HG02870 (cell line): ENCODE measurements around the gene C12orf60.

Source experiments
- ATAC-seq: cut with Tn5 transposase; IDR thresholded peaks from one replicate; pipeline ENCODE4 v1.9.1; 2021; ENCODE audit warnings: mild to moderate bottlenecking, moderate library complexity; ENCODE audit not compliant: unreplicated experiment

C12orf60 gene

DNA sequence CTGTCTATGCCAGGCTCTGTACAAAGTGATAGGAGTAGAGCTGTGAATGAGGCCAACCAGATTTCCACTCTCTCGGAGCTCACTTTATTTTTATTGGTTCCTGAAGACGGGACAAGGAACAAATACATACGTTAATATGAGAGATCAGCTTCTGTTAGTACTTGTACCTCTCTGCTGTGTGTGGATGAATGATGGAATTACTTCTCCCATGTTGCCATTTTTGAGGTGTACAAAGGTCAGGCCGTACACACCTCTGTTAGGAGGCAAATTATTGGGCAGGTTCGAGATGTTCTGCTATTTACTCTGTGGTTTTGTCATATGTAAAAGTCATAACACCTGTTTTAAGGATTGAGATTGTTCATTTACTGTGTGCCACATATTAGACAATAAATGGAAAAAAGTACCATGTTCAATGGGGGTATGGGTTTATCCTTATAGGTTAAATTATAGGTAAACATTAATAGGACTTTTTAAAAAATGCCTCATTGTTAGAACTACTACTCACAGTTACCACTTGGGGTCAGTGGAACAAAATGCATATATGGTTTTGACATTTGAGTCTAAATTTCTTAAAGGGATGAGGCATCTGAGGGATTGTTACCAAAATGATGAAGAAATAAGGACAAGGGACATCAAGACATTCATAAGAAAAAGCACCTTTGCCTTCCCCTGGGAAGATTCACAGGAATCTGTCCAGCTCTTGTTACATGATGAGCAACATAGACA lies 27.1 kb upstream of the C12orf60 start:
- no peak for ATAC-seq

DNA sequence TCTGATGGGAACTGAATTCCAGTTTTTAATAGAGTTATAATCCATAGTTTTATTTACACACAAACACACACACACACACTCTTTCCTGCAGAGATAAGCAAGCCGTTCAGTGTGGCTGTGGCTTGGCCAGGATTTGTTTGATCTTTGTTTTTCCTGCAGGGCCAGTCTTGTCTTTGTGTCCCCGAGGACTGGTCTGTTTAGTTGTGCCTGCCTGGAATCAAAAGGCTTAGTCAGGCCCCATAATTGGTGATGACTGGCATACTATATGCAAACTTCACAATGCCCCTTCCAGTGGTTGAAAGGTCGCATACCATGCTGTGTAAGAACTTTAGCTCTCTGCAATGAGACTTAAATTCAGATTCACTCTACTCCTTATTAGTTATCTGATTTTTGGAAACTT lies 26.2 kb upstream of the C12orf60 start:
- no peak for ATAC-seq

- ATAC-seq, result no peak
Measured at GRCh38 chr12:14779834-14780233, 23.6 kb upstream of the C12orf60 start.

- no peak for ATAC-seq
Measured at GRCh38 chr12:14780859-14781258, 22.6 kb upstream of the C12orf60 start.

- no peak for ATAC-seq
Measured at GRCh38 chr12:14781563-14781962, 21.9 kb upstream of the C12orf60 start.

- no peak for ATAC-seq
Measured at GRCh38 chr12:14782756-14783155, 20.7 kb upstream of the C12orf60 start.

- ATAC-seq, result no peak
Measured at GRCh38 chr12:14784471-14784870, 19.0 kb upstream of the C12orf60 start.

DNA sequence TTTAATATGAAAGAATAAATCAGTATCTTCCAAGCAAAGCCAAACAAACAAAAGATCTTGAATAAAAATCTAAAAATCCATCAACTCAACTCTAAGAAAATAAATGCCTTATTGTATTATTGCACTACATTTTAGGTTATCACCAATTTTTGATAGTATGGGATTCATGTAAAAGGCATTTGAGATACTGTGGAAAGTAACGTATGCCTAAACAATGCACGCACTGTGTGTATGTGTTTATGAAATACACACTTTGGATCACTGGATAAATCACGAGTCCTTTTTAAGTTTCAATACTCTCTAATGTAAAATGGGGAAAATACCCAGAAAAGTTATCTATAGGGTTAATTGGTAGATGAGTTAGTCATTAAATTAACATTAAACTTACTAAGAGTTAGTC lies 17.9 kb upstream of the C12orf60 start:
- ATAC-seq, result no peak

GRCh38 chr12:14795028-14795448 lies 8.4 kb upstream of the C12orf60 start:
- ATAC-seq, result no peak

DNA sequence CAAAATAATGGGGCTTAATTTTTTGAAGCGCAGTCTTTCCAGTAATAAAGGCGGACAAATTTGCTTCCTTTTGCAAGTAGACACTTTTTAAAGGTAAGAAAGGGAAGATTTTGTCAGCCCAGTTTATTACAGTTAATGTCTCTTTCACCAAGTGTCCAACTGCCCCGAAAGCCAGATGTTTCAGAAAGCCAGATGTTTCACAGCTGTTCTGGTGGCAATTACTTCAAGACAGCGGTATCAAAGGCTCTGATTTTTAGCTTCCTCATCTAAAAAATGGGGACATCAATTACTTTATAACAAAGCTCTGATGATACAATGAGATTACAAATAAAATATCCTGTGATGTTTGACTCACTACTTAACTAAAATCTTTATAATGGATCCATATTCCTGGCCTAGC lies 1.2 kb upstream of the C12orf60 start:
- no peak for ATAC-seq

GRCh38 chr12:14802721-14803010 lies 804 bp upstream of the C12orf60 start:
- ATAC-seq, result no peak

DNA sequence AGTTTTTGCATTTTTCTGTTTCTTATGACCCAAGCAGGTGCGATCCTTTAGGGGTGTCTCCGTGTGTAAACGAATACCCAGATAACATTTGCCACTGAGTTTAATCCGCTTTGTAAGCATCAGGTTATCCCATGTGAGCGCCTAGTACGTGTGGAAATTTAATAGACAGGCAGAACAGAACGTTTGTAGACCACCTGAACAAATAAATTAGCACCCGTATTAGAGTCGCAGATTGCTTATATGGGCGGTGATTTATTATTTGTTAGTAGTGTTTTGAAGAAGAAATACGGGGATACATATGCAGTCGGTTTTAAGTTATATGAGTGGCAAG lies 325 bp downstream of the C12orf60 start:
- ATAC-seq, result peak; percentile 8

DNA sequence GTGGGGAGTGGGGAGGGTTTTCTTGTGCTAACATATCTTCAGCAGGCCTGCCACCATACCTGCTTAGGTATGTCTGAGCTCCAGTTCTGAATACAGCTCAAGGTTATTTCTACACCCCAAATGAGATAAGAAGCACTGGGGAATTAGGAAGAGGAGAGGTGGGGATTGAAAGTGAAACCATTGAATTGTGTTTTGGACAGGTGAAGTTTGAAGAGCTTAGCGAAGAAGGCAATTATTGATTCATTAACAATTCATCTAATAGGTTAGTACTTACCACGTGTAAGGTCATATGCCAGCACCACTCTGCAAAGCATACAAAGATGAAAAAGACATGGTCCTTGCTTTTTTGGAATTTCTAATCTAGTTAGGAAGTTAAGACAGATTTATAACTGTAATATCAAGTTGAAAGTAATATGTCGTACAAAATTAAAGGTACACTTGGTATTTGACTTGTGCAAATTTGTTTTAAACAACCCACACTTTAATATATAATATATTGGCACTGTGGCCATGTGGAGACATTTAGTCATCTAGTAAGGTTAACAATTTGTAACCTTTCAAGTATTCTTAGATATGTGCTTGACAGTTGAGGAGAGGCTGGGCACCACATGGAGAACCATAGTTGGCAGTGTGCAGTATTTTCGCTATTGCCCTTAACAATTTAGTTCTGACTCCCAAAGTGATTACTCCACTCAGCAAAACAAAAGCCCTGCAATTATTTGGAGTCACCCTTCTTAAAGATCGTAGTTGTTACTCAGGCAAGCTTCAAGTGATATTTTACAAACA lies 6.9 kb downstream of the C12orf60 start:
- no peak for ATAC-seq

GRCh38 chr12:14810953-14811483 lies 7.5 kb downstream of the C12orf60 start:
- ATAC-seq, result no peak

- ATAC-seq, result no peak
Measured at GRCh38 chr12:14811486-14811885, 8.0 kb downstream of the C12orf60 start.

- no peak for ATAC-seq
Measured at GRCh38 chr12:14814014-14814413, 10.5 kb downstream of the C12orf60 start, which contains the start of gene SMCO3. Gene SMCO3, minus strand, starts transcription at chr12:14814182. Its CDS starts 7,502 bp downstream, at chr12:14806680.

DNA sequence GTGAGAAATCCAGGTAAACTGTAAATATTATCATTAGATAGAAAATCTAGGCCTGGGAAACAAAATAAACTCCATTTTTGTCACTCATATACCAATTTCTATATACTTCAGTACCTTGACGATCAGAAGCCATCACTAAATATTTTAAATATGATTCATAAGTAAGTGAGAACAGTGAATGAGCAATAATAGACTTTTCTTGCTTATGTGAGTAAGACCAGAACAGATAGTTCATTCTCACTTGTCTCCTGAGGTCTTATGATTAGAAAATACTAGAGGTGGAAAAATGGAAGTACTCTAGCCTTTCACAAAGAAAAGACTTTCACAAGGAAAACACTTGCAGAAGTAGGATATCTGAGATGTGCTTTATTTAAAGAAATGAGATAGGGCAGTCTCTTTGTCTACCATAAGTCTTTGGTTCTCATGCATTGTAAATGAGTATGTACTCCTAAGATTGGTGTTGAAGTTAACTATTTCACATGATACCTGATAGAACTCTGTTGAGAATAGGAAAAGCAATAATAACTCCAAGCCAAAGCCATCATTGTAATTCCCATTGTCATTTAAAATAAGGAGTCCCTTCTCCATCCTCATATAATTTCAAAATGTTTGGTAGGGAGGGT lies 20.7 kb downstream of the C12orf60 start:
- peak; percentile 64 for ATAC-seq

DNA sequence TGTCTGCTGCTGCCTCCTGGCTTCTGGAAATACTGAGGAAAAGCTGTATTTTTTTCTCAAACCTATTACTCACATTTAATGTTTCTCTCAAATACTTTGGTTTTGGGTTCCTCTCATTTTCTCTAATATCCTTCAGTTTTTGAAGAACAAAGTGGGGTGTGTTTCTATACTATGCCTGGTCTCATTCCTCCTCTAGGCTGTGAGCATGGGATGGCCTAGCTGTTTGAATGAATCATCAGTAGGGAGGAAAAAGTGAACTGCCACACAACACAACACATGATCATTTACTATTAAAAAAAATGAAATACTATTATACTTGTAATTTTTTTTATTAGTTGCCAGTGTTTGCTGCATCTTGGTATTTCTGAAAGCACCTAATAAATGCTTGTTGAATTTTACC lies 21.8 kb downstream of the C12orf60 start:
- ATAC-seq, result no peak

GRCh38 chr12:14826491-14826890 lies 23.0 kb downstream of the C12orf60 start:
- no peak for ATAC-seq

DNA sequence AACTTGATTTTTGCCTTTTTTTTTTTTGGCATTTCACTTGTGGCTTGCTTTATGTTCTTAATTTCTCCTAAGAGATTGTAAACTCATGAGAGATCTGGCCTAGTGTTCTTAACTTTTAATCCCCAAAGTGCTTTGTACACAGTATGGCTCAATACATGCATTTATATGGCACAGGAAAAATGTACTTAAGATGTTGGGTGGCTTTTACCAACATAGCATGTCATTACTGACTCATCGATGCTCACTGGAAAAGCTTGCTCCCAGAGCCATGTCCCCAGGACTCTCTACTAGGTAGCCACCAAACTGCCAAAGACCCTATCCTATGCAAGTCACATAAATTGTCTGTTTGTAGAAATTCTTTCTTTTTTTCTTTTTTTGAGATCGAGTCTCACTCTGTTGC lies 23.6 kb downstream of the C12orf60 start:
- ATAC-seq, result no peak

DNA sequence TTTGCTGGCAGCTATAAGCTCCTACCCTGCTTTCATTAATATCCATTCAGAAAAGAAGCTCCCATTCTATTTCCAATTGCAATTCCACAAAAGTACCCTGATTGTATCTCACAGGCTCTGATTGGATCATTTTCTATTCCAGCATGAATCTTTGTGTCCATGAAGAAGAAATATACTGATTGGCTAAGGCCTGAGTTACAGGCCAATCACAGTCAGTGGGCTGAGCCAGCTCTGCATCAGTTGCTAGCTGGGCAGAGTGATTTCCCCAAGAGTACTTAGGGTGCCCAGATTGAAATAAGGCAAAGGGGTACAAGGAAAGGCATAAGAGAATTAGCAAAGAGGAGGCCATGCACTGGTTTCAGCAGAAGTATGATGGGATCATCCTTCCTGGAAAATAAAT lies 25.4 kb downstream of the C12orf60 start:
- peak; percentile 59 for ATAC-seq

DNA sequence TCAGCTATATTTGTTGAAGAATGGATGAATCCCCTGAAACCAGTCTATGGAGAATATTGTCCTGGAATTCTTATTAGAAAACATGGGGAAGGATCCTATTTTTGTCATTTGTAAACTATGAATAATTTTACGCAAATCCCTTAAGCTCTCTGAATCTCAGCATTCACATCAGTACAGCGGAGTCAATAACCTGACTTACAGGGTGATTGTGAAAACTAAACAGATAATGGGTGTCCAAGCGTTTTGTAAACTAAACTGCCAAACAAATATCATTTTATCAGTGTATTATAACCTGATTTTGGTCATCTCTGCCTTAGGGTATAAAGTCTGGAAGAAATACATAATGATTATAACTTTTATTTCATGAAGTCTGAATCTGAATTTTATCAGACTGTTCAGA lies 29.9 kb downstream of the C12orf60 start:
- no peak for ATAC-seq
